Mesodermal cell (in vitro differentiated cells): ENCODE results near the gene ANK3.

Source experiments
- H3K27ac ChIP-seq: 2 replicates; pipeline ENCODE4 v1.7.0; 2013; ENCODE audit warnings: mild to moderate bottlenecking, low read depth, low read length, moderate library complexity; ENCODE audit not compliant: severe bottlenecking
- H3K36me3 ChIP-seq: 2 replicates; pipeline ENCODE4 v1.7.1; 2013; ENCODE audit warnings: mild to moderate bottlenecking, low read length, moderate library complexity; ENCODE audit not compliant: control insufficient read depth, insufficient read depth
- H3K4me1 ChIP-seq: one replicate; pipeline ENCODE4 v1.7.1; 2013; ENCODE audit warnings: mild to moderate bottlenecking, low read length; ENCODE audit not compliant: insufficient read depth, control insufficient read depth, poor library complexity, severe bottlenecking
- H3K4me3 ChIP-seq: 2 replicates; pipeline ENCODE4 v1.7.0; 2013; ENCODE audit warnings: low read length, control low read depth, mild to moderate bottlenecking; ENCODE audit not compliant: insufficient read depth, poor library complexity, severe bottlenecking; ENCODE audit errors: extremely low read depth
- H3K9me3 ChIP-seq: 2 replicates; pipeline ENCODE4 v1.7.1; 2013; ENCODE audit warnings: mild to moderate bottlenecking, low read length, moderate library complexity; ENCODE audit not compliant: control insufficient read depth
- WGBS, 2 experiments: methylation state at CpG; one replicate each; pipeline ENCODE4 v1.1.5; 2013; ENCODE audit warnings: missing lambda C conversion rate in 2 of 2; ENCODE audit not compliant: insufficient coverage in 2 of 2; 5-methylcytosine and 5-hydroxymethylcytosine counted together

ANK3 gene

DNA sequence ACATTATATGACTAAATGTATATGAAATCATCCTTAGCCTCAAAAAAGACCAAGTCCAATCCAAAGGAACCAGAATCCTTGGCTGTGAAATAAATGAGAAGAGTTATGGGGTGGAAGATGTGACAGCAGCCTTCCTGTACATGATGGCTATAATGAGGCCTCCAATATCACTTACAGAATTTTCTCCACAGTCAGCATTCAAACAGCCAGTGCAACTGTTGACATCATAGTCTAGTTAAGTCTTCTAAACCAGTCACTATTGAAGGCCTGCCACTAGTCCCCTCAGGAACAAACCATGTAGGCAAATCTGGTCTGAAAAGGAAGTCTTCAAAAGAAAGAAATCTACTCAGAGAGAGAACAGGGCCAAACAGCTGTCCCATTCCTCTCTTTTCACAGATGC, 263.8 kb downstream of the ANK3 start:
- H3K4me1 ChIP-seq = peaks cover 13% of the 10 kb centered on the region
- H3K4me3 ChIP-seq = no peak overlapping the region
- peaks cover 8% of the 10 kb centered on the region for H3K36me3 ChIP-seq
- no peaks in the 10 kb centered on the region for H3K9me3 ChIP-seq
- H3K27ac ChIP-seq = no peak overlapping the region

DNA sequence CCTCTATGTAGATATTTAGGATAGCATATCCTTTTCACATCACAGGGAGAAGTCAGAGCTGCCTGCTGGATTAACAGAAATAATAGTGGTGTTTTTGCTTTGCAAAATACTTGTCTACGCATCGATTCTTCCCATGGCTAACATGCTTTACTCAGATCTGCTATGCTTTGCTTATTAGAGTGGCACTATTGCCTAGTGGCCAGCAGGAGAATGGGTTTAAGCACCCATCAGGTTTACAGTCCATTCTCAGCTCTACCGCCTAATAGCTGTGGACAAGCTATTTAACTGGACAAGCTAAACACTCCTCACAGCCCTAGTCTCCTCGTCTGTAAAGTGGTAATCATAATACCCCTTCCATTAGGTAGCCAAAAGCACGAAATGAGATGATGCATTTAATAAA, 265.1 kb downstream of the ANK3 start:
- peaks cover 5% of the 10 kb centered on the region for H3K9me3 ChIP-seq
- H3K4me1 ChIP-seq = peaks cover 5% of the 10 kb centered on the region
- 75 to 83% methylated on average over 2 to 3 of the region's 5 CpGs for WGBS, 2 experiments
- H3K4me3 ChIP-seq = no peak overlapping the region
- peaks cover 17% of the 10 kb centered on the region for H3K36me3 ChIP-seq
- no peak overlapping the region for H3K27ac ChIP-seq

DNA sequence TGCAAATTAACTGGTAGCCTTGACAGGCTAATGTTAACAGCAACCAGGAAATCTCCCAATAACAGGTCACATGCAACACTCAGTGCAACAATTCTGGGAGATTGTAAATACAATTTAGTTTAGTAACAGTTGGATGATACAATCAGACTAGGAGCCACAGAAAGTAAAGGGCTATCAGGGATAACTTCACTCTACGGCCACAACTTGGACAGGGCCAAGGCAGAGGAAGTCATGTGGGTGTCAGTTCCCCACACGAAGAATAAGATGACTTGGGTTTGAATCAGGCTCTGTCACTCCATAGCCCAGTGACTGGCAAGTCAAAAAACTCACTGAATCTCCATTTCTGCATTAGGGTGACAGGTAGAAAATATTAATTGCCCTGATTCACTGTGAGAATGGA, 266.0 kb downstream of the ANK3 start:
- H3K4me1 ChIP-seq = peaks cover 5% of the 10 kb centered on the region
- H3K36me3 ChIP-seq = peaks cover 16% of the 10 kb centered on the region
- WGBS, 2 experiments = 95 to 100% methylated on average over 2 of the region's 2 CpGs
- H3K27ac ChIP-seq = no peak overlapping the region
- H3K4me3 ChIP-seq = no peak overlapping the region
- peaks cover 5% of the 10 kb centered on the region for H3K9me3 ChIP-seq

GRCh38 chr10:60123172-60123571, 266.5 kb downstream of the ANK3 start:
- WGBS, 2 experiments = no CpG with 5 or more reads among the region's 3 CpGs
- Histone ChIP-seq H3K9me3 (peaks cover 5% of the 10 kb centered on the region), H3K4me1 (peaks cover 5% of the 10 kb centered on the region), H3K4me3 (no peak overlapping the region), H3K36me3 (peaks cover 12% of the 10 kb centered on the region), H3K27ac (no peak overlapping the region)

DNA sequence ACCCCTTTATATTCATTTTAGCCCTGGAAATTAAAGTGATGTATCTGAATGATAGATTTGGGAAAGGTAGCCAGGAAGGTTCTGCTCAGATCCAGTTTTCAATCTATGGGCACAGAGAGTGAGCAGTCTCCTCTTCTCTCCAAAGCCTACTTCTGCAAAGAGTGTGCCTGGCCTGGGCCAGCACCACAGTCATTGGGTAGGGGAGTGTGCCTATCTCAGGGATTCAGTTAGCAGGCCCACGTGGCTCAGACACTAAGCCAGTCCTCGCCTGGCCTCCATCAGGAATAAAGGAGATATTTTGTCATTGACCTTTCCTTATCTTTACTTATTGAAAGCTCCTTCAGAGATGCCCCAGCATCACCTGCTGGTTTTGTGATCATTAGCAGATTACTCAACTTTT, 267.5 kb downstream of the ANK3 start:
- Histone ChIP-seq H3K4me3 (no peak overlapping the region), H3K36me3 (peaks cover 12% of the 10 kb centered on the region), H3K27ac (no peak overlapping the region), H3K9me3 (peaks cover 5% of the 10 kb centered on the region), H3K4me1 (peaks cover 5% of the 10 kb centered on the region)
- 100% methylated on average over 2 of the region's 2 CpGs for WGBS, 2 experiments

DNA sequence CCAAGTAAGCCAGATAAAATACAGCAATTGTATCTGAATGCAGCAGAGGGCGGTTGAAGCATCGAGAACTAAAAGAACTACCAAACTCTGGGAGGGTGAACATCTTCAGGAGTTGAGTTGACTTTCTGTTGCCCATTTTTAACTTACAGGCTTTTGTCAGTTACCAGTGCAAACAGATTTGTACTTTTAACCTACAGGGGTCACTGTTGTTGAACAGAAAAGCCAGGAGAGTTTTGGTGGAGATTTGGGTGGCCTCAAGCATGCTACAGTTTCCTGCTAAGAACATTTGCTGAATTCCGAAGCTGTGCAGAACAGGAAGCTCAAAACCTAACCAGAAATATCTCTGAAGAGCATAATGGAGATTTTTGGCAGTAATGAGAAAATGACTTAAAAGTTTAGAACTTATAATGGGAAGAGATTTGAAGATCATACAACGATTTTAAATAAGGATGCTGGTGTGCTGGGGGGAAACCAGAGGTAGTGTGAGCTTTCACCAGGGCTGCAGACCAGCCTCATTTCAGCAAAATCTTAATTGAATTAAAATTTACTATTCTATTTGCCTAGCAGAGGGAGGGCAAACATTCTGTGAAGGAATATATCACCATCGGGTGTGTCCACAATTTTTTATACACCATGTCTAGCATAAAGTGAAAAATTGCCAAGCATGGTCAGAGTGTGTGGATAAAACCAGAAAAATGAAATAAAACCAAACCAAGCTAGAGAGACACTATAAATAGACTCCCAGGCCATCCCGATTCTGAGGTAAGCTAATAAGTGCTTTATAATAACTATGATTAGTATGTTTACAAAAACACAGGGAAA, 274.7 kb downstream of the ANK3 start:
- 61 to 67% methylated on average over 2 to 4 of the region's 6 CpGs for WGBS, 2 experiments

GRCh38 chr10:60110739-60111138, 278.9 kb downstream of the ANK3 start:
- H3K9me3 ChIP-seq = no peaks in the 10 kb centered on the region
- peaks cover 10% of the 10 kb centered on the region for H3K4me1 ChIP-seq
- H3K27ac ChIP-seq = no peak overlapping the region
- H3K4me3 ChIP-seq = no peak overlapping the region
- WGBS, 2 experiments = 86 to 88% methylated on average over 1 to 2 of the region's 6 CpGs
- H3K36me3 ChIP-seq = peaks cover 12% of the 10 kb centered on the region

More for the DNA sequence above, 274.7 kb downstream of the ANK3 start:
- Histone ChIP-seq H3K4me1 (peaks cover 10% of the 10 kb centered on the region), H3K9me3 (peaks cover 2% of the 10 kb centered on the region), H3K27ac (no peak overlapping the region), H3K36me3 (peaks cover 8% of the 10 kb centered on the region), H3K4me3 (no peak overlapping the region)

DNA sequence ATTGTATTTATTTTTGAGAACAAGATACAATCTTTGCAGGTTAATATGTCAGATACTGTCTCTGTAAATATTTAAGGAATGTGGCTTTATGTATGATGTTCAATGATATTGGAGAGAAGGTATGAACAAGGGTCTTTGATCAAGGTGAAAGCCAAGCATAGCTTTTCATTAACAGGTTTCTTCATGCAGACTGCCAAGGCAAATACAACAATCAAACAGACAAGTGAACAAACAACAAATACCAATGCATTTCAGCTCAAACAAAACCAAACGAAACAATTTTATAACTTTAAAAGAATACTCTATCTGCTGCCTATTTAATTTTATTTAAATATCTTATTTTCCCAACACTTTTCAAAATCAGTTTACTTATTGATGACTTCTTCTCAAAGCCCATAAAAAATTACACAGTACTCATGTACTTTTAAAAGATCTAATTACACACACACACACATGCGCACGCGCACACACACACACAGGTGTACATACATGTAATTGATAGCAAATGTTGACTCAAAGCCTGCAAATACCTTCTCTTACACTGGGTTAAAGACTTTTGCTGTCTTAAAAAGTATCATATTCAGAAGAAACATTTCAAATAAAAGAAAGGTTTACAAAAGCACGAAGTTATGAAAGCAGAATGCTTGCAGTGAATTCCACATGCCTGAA, 282.2 kb downstream of the ANK3 start:
- H3K27ac ChIP-seq = no peak overlapping the region
- H3K4me1 ChIP-seq = no peaks in the 10 kb centered on the region
- WGBS, 2 experiments = 71 to 83% methylated on average over 1 to 4 of the region's 5 CpGs
- H3K4me3 ChIP-seq = no peak overlapping the region
- no peaks in the 10 kb centered on the region for H3K9me3 ChIP-seq
- peaks cover 9% of the 10 kb centered on the region for H3K36me3 ChIP-seq

GRCh38 chr10:60105295-60105695, 284.4 kb downstream of the ANK3 start:
- Histone ChIP-seq H3K27ac (no peak overlapping the region), H3K4me3 (no peak overlapping the region), H3K9me3 (no peaks in the 10 kb centered on the region), H3K4me1 (no peaks in the 10 kb centered on the region), H3K36me3 (peaks cover 9% of the 10 kb centered on the region)

DNA sequence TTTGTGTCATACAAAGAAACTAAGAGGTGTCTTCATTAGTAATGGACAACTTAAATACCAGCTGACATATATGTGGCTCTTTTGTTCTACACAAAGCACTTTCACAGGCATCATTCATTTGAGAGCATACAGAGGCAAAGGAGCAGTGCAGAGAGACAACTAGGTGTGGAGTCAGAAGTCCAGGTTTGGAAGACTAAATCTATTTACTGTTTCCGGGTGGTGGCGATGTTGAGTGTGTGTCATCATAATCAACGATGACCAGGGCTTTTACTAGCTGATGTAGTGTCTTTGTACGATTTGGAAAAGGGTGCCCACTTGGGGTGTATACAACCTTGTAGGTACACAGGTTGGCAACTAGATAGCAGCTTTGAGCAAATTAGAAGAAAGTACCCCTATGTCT, 287.9 kb downstream of the ANK3 start:
- no peaks in the 10 kb centered on the region for H3K9me3 ChIP-seq
- H3K4me1 ChIP-seq = no peaks in the 10 kb centered on the region
- WGBS, 2 experiments = 93 to 97% methylated on average over 3 to 4 of the region's 4 CpGs
- H3K36me3 ChIP-seq = peaks cover 8% of the 10 kb centered on the region
- no peak overlapping the region for H3K4me3 ChIP-seq
- no peak overlapping the region for H3K27ac ChIP-seq
